MM.1S (cell line): Measurements from ENCODE around the gene CCDC77.

Source experiments
- CTCF ChIP-seq: fragments of 300-600 bp; sonication (generic); IDR thresholded peaks from 2 replicates; pipeline ENCODE4 v1.5.1; 2016; ENCODE audit warnings: antibody characterized with exemption, low read length, mixed read lengths
- EZH2 ChIP-seq: fragments of 300-600 bp; sonication (generic); optimal IDR thresholded peaks from 2 replicates; pipeline ENCODE3; 2017; ENCODE audit warnings: low read depth, mild to moderate bottlenecking, antibody characterized with exemption, low read length, mixed read lengths

GRCh38 chr12:386651-387050 is 14.8 kb upstream of the CCDC77 start:
- TF ChIP-seq EZH2 (no peak), CTCF (no peak)
